Suprapubic skin (tissue), 4 donors: Measurements from ENCODE around the gene LANCL2.

ENCODE experiments used
- EP300 ChIP-seq: sonication (generic); formaldehyde crosslinking; IDR thresholded peaks from one replicate; pipeline ENCODE4 v1.6.1; 2017; ENCODE audit warnings: antibody characterized with exemption
- POLR2AphosphoS5 ChIP-seq, 3 donors: sonication (generic); formaldehyde crosslinking; IDR thresholded peaks; one replicate each; pipeline ENCODE4 v1.6.1; 2017; ENCODE audit warnings: antibody characterized with exemption in 3 of 3

DNA sequence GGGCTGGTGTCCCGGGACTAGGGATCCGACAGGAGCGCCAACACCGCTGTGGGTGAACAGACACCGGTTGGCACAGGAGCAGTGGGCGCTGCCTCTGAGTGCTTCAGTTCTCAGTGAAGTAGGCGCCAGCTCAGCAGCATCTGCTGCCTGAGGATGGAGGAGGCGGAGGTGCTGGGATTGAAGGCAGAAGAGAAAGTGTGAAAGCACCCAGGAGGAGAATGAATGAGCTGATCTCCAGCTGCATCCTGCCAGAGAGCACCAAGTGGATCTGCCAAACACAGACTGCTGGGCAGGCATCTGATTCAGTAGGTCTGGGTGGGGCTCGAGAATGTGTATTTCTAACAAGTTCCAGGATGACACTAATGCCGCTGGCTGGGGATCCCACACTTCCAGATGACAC lies 74.5 kb downstream of the LANCL2 start:
- TF ChIP-seq POLR2AphosphoS5 (IDR thresholded peaks at IDR 0.05) = no peak
- no peak for TF ChIP-seq EP300
